ENCODE measurements around the gene BBS12. TPM values are rescaled to one million over a fixed set of nuclear protein-coding genes. Genes with fewer than 3 reads are reported as not detected.

BBS12 gene
- total RNA-seq, 2 experiments from 2014 or later, result 1.8 to 3.2 TPM

DNA sequence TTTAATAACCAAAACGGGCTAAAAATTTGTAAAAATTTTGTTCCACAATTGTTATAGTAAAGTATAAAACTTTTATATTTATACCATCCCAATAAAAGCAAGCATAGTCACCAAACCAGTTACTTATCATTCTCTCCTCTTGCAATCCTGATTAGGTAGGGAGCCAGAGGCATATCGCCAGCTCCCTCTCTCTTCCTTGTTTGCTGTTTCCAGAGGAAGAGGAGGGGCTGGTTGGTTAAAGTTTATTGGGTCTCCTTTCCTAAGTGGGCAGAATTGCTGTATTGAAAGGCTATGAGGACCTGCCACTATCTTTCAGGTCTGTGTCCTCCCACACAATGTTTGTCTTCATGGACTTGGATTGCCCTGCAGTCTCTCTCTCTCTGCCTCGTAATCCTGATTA lies 29.6 kb upstream of the BBS12 start:
- Histone ChIP-seq H4K20me1 (ENCODE audit: insufficient read depth, low read length) (no peaks in the 10 kb centered on the region), H3K9me3 (ENCODE audit: low read length) (no peaks in the 10 kb centered on the region), H3K36me3 (ENCODE audit: insufficient read depth, low read length) (no peaks in the 10 kb centered on the region), H3K27ac (ENCODE audit: low read depth, low read length, poor library complexity, severe bottlenecking) (no peak overlapping the region), H3K4me2 (ENCODE audit: low read length) (no peak overlapping the region), H3K79me2 (ENCODE audit: insufficient read depth, low read depth, low read length) (no peaks in the 10 kb centered on the region), H3K4me3 (ENCODE audit: low read depth, low read length, poor library complexity, severe bottlenecking) (no peak overlapping the region), H3K4me1 (ENCODE audit: insufficient read depth, low read length, poor library complexity, severe bottlenecking) (no peaks in the 10 kb centered on the region), H2AFZ (ENCODE audit: low read length) (no peak overlapping the region), H3K9me2 (ENCODE audit: insufficient read depth, low read length) (no peaks in the 10 kb centered on the region)
- DNase-seq (ENCODE audit: low spot score), result no peak
- CTCF ChIA-PET (ENCODE audit: unreplicated experiment), result no interaction called here
- no peak for TF ChIP-seq EZH2phosphoT487 (IDR thresholded peaks at IDR 0.05; ENCODE audit: borderline replicate concordance, low read depth, low read length)
- TF ChIP-seq, protein P1, sequence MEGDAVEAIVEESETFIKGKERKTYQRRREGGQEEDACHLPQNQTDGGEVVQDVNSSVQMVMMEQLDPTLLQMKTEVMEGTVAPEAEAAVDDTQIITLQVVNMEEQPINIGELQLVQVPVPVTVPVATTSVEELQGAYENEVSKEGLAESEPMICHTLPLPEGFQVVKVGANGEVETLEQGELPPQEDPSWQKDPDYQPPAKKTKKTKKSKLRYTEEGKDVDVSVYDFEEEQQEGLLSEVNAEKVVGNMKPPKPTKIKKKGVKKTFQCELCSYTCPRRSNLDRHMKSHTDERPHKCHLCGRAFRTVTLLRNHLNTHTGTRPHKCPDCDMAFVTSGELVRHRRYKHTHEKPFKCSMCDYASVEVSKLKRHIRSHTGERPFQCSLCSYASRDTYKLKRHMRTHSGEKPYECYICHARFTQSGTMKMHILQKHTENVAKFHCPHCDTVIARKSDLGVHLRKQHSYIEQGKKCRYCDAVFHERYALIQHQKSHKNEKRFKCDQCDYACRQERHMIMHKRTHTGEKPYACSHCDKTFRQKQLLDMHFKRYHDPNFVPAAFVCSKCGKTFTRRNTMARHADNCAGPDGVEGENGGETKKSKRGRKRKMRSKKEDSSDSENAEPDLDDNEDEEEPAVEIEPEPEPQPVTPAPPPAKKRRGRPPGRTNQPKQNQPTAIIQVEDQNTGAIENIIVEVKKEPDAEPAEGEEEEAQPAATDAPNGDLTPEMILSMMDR (conservative IDR thresholded peaks at IDR 0.05; ENCODE audit: low read length), result no peak
- POLR2A ChIA-PET, result interaction anchor here (1.4 kb wide), 1 partner anchor 12 kb away, joined by 3 read pairs; no protein-coding TSS in a partner anchor
- no TSS peak for BruUV-seq (replicated peaks)
- intact Hi-C loops (cut with micrococcal nuclease; ENCODE audit: unreplicated experiment), result no loop called here

DNA sequence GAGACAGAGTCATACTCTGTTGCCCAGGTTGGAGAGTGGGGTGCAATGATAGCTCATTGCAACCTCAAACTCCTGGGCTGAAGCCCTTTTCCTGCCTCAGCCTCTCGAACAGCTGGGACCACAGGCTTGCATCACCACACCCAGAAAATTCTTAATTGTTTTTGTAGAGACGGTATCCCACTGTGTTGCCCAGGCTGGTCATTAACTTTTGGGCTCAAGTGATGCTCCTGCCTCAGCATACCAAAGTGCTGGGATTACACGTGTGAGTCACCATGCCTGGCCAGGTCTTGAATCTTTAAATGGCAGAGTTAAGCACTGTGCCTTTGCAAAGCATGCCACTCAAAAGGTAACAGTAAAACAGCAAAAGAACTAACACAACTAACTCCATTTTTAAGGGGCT lies 28.6 kb upstream of the BBS12 start:
- Histone ChIP-seq H3K9me2 (ENCODE audit: insufficient read depth, low read length) (no peaks in the 10 kb centered on the region), H2AFZ (ENCODE audit: low read length) (no peak overlapping the region), H3K9me3 (ENCODE audit: low read length) (no peaks in the 10 kb centered on the region), H3K36me3 (ENCODE audit: insufficient read depth, low read length) (no peaks in the 10 kb centered on the region), H3K79me2 (ENCODE audit: insufficient read depth, low read depth, low read length) (no peaks in the 10 kb centered on the region), H3K27ac (ENCODE audit: low read depth, low read length, poor library complexity, severe bottlenecking) (no peak overlapping the region), H4K20me1 (ENCODE audit: insufficient read depth, low read length) (no peaks in the 10 kb centered on the region), H3K4me2 (ENCODE audit: low read length) (no peak overlapping the region), H3K4me1 (ENCODE audit: insufficient read depth, low read length, poor library complexity, severe bottlenecking) (no peaks in the 10 kb centered on the region), H3K4me3 (ENCODE audit: low read depth, low read length, poor library complexity, severe bottlenecking) (no peak overlapping the region)
- CTCF ChIA-PET (ENCODE audit: unreplicated experiment), result no interaction called here
- POLR2A ChIA-PET, result interaction anchor here (1.4 kb wide), 1 partner anchor 11 kb away, joined by 3 read pairs; no protein-coding TSS in a partner anchor
- BruUV-seq (replicated peaks), result no TSS peak
- intact Hi-C loops (cut with micrococcal nuclease; ENCODE audit: unreplicated experiment), result no loop called here
- TF ChIP-seq, protein P1 (conservative IDR thresholded peaks at IDR 0.05; ENCODE audit: low read length), result no peak
- no peak for TF ChIP-seq EZH2phosphoT487 (IDR thresholded peaks at IDR 0.05; ENCODE audit: borderline replicate concordance, low read depth, low read length)
- DNase-seq (ENCODE audit: low spot score), result no peak

GRCh38 chr4:122705009-122705408 lies 27.5 kb upstream of the BBS12 start:
- ChIA-PET POLR2A (interaction anchor here (0.6 to 0.7 kb wide), 3 partner anchors 27 to 1302 kb away, joined by 3 read pairs; no protein-coding TSS in a partner anchor), CTCF (ENCODE audit: unreplicated experiment) (interaction anchor here (1.2 kb wide), 1 partner anchor 12 kb away, joined by 4 read pairs; no protein-coding TSS in a partner anchor)
- no peak overlapping the region for H3K4me3 ChIP-seq (ENCODE audit: low read depth, low read length, poor library complexity, severe bottlenecking)
- H3K9me3 ChIP-seq (ENCODE audit: low read length), result no peaks in the 10 kb centered on the region
- H3K9me2 ChIP-seq (ENCODE audit: insufficient read depth, low read length), result no peaks in the 10 kb centered on the region
- BruUV-seq (replicated peaks), result no TSS peak
- no peak overlapping the region for H3K4me2 ChIP-seq (ENCODE audit: low read length)
- H3K36me3 ChIP-seq (ENCODE audit: insufficient read depth, low read length), result no peaks in the 10 kb centered on the region
- H3K79me2 ChIP-seq (ENCODE audit: insufficient read depth, low read depth, low read length), result no peaks in the 10 kb centered on the region
- 0 out of 2 replicates have a peak overlapping the region, but pooled peaks have one; percentile 34 for H2AFZ ChIP-seq (ENCODE audit: low read length)
- no peaks in the 10 kb centered on the region for H4K20me1 ChIP-seq (ENCODE audit: insufficient read depth, low read length)
- TF ChIP-seq, protein P1 (conservative IDR thresholded peaks at IDR 0.05; ENCODE audit: low read length), result no peak
- no peak for TF ChIP-seq EZH2phosphoT487 (IDR thresholded peaks at IDR 0.05; ENCODE audit: borderline replicate concordance, low read depth, low read length)
- H3K27ac ChIP-seq (ENCODE audit: low read depth, low read length, poor library complexity, severe bottlenecking), result no peak overlapping the region
- intact Hi-C loops (cut with micrococcal nuclease; ENCODE audit: unreplicated experiment), result no loop called here
- H3K4me1 ChIP-seq (ENCODE audit: insufficient read depth, low read length, poor library complexity, severe bottlenecking), result no peaks in the 10 kb centered on the region
- no peak for DNase-seq (ENCODE audit: low spot score)

Data from OCI-LY7 (cell line).